Ishikawa (cell line): Measurements from ENCODE around the gene CACNA1D.

Source experiments
- EP300 ChIP-seq: IDR thresholded peaks from 2 replicates; pipeline ENCODE4 v1.6.1; 2012; ENCODE audit warnings: borderline replicate concordance
- FOXM1 ChIP-seq: IDR thresholded peaks from 2 replicates; pipeline ENCODE4 v1.6.1; 2012; ENCODE audit warnings: low read depth, borderline replicate concordance
- NFIC ChIP-seq: IDR thresholded peaks from 2 replicates; pipeline ENCODE4 v1.6.1; 2012
- TAF1 ChIP-seq: IDR thresholded peaks from 2 replicates; pipeline ENCODE4 v1.6.1; 2012; ENCODE audit warnings: low read depth, mild to moderate bottlenecking
- TEAD4 ChIP-seq: IDR thresholded peaks from 2 replicates; pipeline ENCODE4 v1.6.1; 2012
- YY1 ChIP-seq: IDR thresholded peaks from 2 replicates; pipeline ENCODE4 v1.6.1; 2012; ENCODE audit warnings: low read depth
- ZBTB7A ChIP-seq: IDR thresholded peaks from 2 replicates; pipeline ENCODE4 v1.6.1; 2012; ENCODE audit warnings: low read depth
- TF ChIP-seq, protein P1 (sequence below): IDR thresholded peaks from 2 replicates; pipeline ENCODE4 v1.6.1; 2012
- TF ChIP-seq, protein P2 (sequence below): IDR thresholded peaks from 2 replicates; pipeline ENCODE4 v1.6.1; 2012

DNA sequence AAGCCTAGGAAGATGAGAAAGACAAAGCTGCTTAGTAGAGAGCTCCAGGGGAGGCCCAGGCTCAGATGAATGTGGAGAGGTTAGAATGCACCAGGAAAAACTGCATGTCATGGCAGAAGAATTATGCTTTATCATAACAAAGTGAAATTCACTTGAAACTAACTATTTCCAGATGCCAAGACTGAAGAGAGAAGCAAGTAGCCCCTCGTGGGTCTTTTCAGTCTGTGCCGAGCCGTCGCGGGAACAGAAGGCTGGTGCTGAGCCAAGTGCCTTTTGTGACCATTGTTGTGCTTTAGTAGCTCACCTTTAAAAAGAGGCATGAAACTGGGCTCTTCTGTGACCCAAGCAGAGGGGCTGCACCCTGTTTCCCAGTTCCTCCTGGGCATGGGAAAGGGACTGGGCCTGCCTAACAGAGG is 278.6 kb downstream of the CACNA1D start:
- TF ChIP-seq, protein P1, sequence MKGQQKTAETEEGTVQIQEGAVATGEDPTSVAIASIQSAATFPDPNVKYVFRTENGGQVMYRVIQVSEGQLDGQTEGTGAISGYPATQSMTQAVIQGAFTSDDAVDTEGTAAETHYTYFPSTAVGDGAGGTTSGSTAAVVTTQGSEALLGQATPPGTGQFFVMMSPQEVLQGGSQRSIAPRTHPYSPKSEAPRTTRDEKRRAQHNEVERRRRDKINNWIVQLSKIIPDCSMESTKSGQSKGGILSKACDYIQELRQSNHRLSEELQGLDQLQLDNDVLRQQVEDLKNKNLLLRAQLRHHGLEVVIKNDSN: no peak
- no peak for TF ChIP-seq TAF1
- TF ChIP-seq, protein P2, sequence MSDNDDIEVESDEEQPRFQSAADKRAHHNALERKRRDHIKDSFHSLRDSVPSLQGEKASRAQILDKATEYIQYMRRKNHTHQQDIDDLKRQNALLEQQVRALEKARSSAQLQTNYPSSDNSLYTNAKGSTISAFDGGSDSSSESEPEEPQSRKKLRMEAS: no peak
- TF ChIP-seq ZBTB7A: no peak
- TF ChIP-seq NFIC: no peak
- TF ChIP-seq EP300: no peak
- no peak for TF ChIP-seq FOXM1
- TF ChIP-seq TEAD4: no peak
- no peak for TF ChIP-seq YY1
